ENCODE results near the gene FBXO45. TPM values are rescaled to one million over a fixed set of nuclear protein-coding genes. Genes with fewer than 3 reads are reported as not detected.

The FBXO45 gene
- total and polyA plus RNA-seq, 2 of the 13 experiments (the other 11 are each of a cell fraction or from before 2014, with no cell fraction given) = 7.0 to 12.1 TPM

DNA sequence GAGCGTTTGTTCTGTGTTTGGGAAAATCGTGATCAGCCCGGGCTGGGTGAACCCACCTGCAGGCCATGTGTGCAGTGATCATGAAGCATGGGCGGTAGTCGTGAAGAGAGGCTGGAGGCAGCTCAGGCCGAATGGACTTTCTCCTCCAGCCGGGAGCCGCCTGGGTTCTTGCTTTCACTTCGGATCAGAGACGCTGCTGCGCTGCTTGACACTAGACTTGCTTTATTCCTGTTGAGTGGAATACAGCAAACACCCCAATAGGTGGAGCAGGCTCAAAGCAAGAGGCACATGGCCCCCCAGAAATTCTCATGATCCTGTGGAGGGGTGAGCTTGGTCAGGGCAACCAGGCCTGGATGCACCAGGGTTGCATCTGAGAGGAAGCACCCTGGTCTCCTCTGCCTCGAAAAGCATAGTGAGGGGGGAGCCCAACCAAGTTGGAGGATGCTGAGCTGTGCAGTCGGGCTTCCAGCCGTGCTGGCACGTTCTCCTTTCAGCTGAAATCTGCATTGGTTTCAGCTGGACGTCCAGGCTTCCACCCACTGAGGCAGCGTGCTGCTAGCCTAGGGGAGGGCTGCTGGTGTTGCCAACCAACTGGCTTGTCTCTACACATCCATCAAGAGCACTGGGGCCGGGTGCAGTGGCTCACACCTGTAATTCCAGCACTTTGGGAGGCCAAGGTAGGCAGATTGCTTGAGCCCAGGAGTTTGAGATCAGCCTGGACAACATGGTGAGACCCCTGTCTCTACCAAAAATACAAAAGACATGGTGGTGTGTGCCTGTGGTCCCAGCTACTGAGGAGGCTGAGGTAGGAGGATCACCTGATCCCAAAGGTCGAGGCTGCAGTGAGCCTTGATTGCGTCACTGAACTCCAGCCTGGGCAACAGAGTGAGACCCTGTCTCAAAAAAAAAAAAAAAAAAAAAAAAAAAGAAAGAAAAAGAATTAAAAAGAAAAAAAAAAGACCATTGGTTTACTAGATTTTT, 68.2 kb downstream of the FBXO45 start (continued):
- TF ChIP-seq, protein P1, sequence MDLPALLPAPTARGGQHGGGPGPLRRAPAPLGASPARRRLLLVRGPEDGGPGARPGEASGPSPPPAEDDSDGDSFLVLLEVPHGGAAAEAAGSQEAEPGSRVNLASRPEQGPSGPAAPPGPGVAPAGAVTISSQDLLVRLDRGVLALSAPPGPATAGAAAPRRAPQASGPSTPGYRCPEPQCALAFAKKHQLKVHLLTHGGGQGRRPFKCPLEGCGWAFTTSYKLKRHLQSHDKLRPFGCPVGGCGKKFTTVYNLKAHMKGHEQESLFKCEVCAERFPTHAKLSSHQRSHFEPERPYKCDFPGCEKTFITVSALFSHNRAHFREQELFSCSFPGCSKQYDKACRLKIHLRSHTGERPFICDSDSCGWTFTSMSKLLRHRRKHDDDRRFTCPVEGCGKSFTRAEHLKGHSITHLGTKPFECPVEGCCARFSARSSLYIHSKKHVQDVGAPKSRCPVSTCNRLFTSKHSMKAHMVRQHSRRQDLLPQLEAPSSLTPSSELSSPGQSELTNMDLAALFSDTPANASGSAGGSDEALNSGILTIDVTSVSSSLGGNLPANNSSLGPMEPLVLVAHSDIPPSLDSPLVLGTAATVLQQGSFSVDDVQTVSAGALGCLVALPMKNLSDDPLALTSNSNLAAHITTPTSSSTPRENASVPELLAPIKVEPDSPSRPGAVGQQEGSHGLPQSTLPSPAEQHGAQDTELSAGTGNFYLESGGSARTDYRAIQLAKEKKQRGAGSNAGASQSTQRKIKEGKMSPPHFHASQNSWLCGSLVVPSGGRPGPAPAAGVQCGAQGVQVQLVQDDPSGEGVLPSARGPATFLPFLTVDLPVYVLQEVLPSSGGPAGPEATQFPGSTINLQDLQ (CRISPR knock-in tag; IDR thresholded peaks at IDR 0.05) = no peak
- TF ChIP-seq TP53 (CRISPR knock-in tag; conservative IDR thresholded peaks at IDR 0.05) (no peak), SMYD3 (CRISPR knock-in tag; IDR thresholded peaks at IDR 0.05) (no peak), RNF2 (conservative IDR thresholded peaks at IDR 0.05; ENCODE audit: low read depth) (0 out of 2 replicates have a peak, but pooled peaks have one; percentile 73), SMARCC2 (IDR thresholded peaks at IDR 0.05) (no peak), TEAD3 (CRISPR knock-in tag; optimal IDR thresholded peaks at IDR 0.05; ENCODE audit: borderline replicate concordance) (peak; percentile 15), PRPF4 (IDR thresholded peaks at IDR 0.05; ENCODE audit: low read depth, low read length, poor library complexity, severe bottlenecking) (no peak), AHR (CRISPR knock-in tag; IDR thresholded peaks at IDR 0.05) (no peak), EHMT2 (IDR thresholded peaks at IDR 0.05; ENCODE audit: borderline replicate concordance, low read depth, low read length) (no peak), POLR2AphosphoS5 (IDR thresholded peaks at IDR 0.05; ENCODE audit: low read depth, low read length) (no peak), ZNF607 (CRISPR knock-in tag; IDR thresholded peaks at IDR 0.05; ENCODE audit: borderline replicate concordance) (peak; percentile 43; the same call in 1 of the 2 replicates), ZNF234 (CRISPR knock-in tag; conservative IDR thresholded peaks at IDR 0.05) (no peak)
- TF ChIP-seq, protein P2, sequence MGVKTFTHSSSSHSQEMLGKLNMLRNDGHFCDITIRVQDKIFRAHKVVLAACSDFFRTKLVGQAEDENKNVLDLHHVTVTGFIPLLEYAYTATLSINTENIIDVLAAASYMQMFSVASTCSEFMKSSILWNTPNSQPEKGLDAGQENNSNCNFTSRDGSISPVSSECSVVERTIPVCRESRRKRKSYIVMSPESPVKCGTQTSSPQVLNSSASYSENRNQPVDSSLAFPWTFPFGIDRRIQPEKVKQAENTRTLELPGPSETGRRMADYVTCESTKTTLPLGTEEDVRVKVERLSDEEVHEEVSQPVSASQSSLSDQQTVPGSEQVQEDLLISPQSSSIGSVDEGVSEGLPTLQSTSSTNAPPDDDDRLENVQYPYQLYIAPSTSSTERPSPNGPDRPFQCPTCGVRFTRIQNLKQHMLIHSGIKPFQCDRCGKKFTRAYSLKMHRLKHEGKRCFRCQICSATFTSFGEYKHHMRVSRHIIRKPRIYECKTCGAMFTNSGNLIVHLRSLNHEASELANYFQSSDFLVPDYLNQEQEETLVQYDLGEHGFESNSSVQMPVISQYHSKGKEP (CRISPR knock-in tag; IDR thresholded peaks at IDR 0.05) = no peak
- TF ChIP-seq, protein P3, sequence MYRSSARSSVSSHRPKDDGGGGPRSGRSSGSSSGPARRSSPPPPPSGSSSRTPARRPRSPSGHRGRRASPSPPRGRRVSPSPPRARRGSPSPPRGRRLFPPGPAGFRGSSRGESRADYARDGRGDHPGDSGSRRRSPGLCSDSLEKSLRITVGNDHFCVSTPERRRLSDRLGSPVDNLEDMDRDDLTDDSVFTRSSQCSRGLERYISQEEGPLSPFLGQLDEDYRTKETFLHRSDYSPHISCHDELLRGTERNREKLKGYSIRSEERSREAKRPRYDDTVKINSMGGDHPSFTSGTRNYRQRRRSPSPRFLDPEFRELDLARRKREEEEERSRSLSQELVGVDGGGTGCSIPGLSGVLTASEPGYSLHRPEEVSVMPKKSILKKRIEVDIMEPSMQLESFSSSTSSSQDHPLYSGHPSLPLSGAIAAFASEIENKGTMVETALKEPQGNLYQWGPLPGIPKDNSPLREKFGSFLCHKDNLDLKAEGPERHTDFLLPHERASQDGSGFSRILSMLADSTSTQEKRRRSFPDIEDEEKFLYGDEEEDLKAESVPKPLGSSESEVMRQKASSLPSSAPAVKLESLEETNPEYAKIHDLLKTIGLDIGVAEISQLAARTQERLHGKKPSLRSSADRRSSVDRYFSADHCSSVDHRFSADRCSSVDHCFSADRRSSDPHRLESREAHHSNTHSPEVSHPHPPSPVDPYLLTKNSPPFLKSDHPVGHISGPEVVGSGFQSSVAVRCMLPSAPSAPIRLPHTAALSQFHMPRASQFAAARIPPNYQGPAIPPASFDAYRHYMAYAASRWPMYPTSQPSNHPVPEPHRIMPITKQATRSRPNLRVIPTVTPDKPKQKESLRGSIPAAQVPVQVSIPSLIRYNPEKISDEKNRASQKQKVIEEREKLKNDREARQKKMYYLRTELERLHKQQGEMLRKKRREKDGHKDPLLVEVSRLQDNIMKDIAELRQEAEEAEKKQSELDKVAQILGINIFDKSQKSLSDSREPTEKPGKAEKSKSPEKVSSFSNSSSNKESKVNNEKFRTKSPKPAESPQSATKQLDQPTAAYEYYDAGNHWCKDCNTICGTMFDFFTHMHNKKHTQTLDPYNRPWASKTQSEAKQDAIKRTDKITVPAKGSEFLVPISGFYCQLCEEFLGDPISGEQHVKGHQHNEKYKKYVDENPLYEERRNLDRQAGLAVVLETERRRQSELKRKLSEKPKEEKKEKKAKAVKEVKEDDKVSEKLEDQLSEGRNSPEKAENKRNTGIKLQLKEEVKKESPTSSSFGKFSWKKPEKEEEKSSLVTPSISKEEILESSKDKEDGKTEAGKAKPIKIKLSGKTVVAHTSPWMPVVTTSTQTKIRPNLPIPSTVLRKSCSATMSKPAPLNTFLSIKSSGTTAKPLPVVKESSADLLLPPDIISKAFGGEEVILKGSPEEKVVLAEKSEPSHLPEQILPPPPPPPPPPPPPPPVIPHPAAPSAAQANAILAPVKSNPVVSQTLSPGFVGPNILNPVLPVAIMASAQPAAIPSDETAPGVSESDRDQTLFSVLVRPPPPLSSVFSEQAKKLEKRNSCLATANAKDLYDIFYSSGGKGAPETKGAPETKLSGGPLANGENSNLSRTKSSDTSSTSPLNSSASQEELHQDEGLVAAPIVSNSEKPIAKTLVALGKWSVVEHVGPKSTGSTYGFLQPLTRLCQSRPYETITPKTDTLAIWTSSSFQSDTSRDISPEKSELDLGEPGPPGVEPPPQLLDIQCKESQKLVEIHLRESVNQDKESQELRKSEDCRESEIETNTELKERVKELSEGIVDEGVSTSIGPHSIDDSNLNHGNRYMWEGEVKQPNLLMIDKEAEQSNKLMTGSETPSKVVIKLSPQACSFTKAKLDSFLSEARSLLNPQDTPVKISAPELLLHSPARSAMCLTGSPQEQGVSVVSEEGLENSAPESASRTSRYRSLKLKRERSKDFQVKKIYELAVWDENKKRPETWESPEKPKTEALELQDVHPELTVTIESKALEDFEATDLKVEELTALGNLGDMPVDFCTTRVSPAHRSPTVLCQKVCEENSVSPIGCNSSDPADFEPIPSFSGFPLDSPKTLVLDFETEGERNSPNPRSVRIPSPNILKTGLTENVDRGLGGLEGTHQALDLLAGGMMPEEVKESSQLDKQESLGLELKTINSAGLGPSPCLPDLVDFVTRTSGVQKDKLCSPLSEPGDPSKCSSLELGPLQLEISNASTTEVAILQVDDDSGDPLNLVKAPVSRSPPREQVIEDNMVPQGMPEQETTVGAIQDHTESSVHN (CRISPR knock-in tag; IDR thresholded peaks at IDR 0.05) = no peak
- TF ChIP-seq, protein P4, sequence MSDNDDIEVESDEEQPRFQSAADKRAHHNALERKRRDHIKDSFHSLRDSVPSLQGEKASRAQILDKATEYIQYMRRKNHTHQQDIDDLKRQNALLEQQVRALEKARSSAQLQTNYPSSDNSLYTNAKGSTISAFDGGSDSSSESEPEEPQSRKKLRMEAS (IDR thresholded peaks at IDR 0.05) = peak; percentile 72; the same call in 1 of the 2 replicates
